Muscle layer of duodenum (tissue), 2 donors: Measurements from ENCODE around the gene PORCN.

ENCODE experiments used
- H3K27ac ChIP-seq: one replicate; pipeline ENCODE4 v1.7.0; 2013; ENCODE audit warnings: mild to moderate bottlenecking, low read length
- H3K27me3 ChIP-seq: one replicate; pipeline ENCODE4 v1.7.0; 2013; ENCODE audit warnings: low read depth, mild to moderate bottlenecking, control low read depth, low read length
- H3K36me3 ChIP-seq, 2 donors: one replicate each; pipeline ENCODE4 v1.7.0; 2013; ENCODE audit warnings: low read length in 2 of 2, control low read depth in 1 of 2, mild to moderate bottlenecking in 1 of 2; ENCODE audit not compliant: insufficient read depth in 2 of 2, control insufficient read depth in 1 of 2
- H3K4me1 ChIP-seq, 2 donors: one replicate each; pipeline ENCODE4 v1.7.0; 2013; ENCODE audit warnings: low read length in 2 of 2, mild to moderate bottlenecking in 2 of 2, control low read depth in 1 of 2, moderate library complexity in 1 of 2; ENCODE audit not compliant: insufficient read depth in 2 of 2, control insufficient read depth in 1 of 2
- H3K4me3 ChIP-seq, 2 donors: one replicate each; pipeline ENCODE4 v1.7.0; 2013; ENCODE audit warnings: low read length in 2 of 2, low read depth in 1 of 2, mild to moderate bottlenecking in 1 of 2
- H3K9me3 ChIP-seq, 2 donors: one replicate each; pipeline ENCODE4 v1.7.0; 2013; ENCODE audit warnings: low read length in 2 of 2, control low read depth in 1 of 2, mild to moderate bottlenecking in 1 of 2; ENCODE audit not compliant: control insufficient read depth in 1 of 2
- donor health status: healthy.

PORCN gene

DNA sequence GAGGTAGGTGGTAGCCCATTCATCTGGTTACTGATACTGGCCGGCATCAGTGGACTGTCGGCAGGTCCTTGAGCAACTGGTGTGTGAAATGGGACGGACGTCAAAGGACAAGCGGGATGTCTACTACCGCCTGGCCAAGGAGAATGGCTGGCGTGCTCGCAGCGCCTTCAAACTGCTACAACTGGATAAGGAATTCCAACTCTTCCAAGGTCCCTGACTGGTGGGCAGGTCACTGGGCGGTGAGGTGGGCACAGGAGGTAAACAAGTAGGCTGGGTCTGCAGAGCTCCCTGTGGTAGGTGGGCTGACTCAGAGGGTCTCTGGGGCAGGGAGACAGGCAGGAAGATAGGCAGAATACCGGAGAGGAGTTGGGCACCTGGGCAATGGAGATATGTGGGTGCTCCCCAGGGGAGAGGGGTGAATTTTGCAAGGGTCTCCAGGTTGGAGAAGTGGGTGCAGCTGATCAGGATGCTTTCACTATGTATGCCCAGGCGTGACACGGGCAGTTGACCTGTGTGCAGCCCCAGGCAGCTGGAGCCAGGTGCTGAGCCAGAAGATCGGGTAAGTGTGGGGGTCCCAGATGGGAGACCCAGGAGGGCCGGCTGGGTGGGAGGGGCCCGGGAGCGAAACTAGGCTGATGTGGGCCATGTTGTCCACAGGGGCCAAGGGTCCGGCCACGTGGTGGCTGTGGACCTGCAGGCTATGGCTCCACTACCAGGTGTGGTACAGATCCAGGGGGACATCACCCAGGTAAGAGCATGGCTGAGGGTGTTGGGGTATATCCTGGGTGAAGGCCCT is 30.6 kb upstream of the PORCN start:
- no peak overlapping the region for H3K27ac ChIP-seq
- no peak overlapping the region for H3K4me3 ChIP-seq
- H3K27me3 ChIP-seq, result no peaks in the 10 kb centered on the region
- no peaks in the 10 kb centered on the region for H3K9me3 ChIP-seq
- peaks cover 0 to 17% of the 10 kb centered on the region in 2 donors for H3K36me3 ChIP-seq
- H3K4me1 ChIP-seq, result peaks cover 0 to 5% of the 10 kb centered on the region in 2 donors

DNA sequence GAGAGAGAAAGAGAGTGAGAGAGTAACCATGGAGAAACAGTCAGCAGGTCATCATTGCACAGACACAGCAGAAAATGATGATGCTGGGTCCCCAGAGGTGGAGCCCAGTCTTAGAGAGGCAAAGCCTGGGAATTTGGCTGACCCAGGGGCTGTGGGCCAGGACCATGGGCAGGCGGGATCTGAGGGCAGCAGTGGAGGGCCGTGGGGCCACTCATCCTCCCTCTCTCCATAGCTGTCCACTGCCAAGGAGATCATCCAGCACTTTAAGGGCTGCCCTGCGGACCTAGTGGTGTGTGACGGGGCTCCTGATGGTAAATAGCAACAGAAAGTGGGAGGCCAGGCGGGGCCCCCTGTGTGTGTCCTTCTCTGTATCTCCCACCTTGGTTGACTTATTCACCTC is 30.0 kb upstream of the PORCN start:
- H3K36me3 ChIP-seq, result peaks cover 0 to 18% of the 10 kb centered on the region in 2 donors
- H3K4me1 ChIP-seq, result peaks cover 0 to 5% of the 10 kb centered on the region in 2 donors

DNA sequence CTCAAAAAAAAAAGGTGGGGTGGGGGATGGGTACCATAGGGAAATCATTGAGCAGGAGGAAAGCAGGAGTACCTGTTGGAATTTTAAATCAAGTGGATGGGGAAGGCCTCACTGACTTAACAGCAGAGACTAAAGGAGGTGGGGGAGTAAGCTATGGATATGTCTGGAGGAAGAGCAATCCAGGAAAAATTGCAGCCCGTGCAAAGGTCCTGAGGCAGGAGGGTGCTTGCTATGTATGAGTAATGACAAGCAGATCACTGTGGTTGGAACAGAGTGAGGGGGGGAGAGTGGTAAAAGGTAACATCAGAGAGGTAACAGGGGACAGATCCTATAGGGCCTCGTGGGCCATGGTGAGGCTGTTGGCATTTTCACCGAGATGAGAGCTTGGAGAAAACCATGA is 28.6 kb upstream of the PORCN start:
- Histone ChIP-seq H3K4me1 (peaks cover 0 to 5% of the 10 kb centered on the region in 2 donors), H3K27ac (no peak overlapping the region), H3K36me3 (peaks cover 0 to 21% of the 10 kb centered on the region in 2 donors), H3K9me3 (no peaks in the 10 kb centered on the region), H3K27me3 (no peaks in the 10 kb centered on the region), H3K4me3 (no peak overlapping the region)

More for the DNA sequence above, 30.0 kb upstream of the PORCN start:
- H3K27ac ChIP-seq, result no peak overlapping the region
- no peak overlapping the region for H3K4me3 ChIP-seq
- H3K9me3 ChIP-seq, result no peaks in the 10 kb centered on the region
- H3K27me3 ChIP-seq, result no peaks in the 10 kb centered on the region

DNA sequence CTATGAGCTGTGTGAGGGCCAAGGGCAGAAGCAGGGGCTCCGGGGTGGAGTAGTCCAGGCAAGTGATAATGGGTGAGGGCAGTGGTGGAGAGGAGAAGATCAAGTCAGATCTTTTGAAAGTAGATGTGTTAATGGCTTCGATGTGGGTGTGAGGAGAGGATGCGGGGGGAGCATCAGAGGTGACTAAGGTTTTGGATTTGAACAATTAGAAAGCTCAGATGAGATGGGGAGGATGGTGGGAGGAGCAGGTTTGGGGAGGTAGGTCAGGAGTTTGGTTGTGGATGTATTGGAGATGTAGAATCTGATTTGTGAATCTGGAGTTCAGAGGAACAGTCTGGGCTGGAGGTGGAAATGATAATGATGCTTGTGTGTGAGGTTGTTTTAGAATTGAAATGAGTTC is 28.2 kb upstream of the PORCN start:
- peaks cover 0 to 21% of the 10 kb centered on the region in 2 donors for H3K36me3 ChIP-seq
- H3K27ac ChIP-seq, result no peak overlapping the region
- peaks cover 0 to 5% of the 10 kb centered on the region in 2 donors for H3K4me1 ChIP-seq
- no peaks in the 10 kb centered on the region for H3K9me3 ChIP-seq
- no peak overlapping the region for H3K4me3 ChIP-seq
- H3K27me3 ChIP-seq, result no peaks in the 10 kb centered on the region

- no peaks in the 10 kb centered on the region for H3K27me3 ChIP-seq
- peaks cover 0 to 24% of the 10 kb centered on the region in 2 donors for H3K36me3 ChIP-seq
- H3K27ac ChIP-seq, result no peak overlapping the region
- no peak overlapping the region for H3K4me3 ChIP-seq
- no peaks in the 10 kb centered on the region for H3K4me1 ChIP-seq
- no peaks in the 10 kb centered on the region for H3K9me3 ChIP-seq
Measured at GRCh38 chrX:48482526-48482925, 26.3 kb upstream of the PORCN start.

DNA sequence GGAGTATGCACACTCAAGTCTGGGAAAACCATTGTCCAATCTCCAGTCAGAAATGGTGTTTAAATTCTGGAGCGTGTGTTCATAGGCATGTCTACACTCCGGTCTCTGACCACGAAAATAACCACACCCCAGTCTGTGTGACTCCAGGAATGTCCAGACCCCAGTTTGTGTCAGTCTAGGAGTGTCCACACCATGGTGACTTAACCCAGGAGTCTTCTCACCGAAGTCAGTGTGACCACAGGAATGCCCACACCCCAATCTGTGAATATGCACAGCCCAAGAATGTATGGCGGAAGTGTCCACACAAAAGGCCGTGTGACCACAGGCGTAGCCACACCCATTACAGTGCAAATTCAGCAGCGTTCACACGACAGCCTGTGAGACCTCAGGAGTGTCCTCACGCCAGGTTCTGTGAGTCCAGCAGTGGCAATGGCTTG is 21.4 kb upstream of the PORCN start:
- no peak overlapping the region for H3K4me3 ChIP-seq
- no peaks in the 10 kb centered on the region for H3K27me3 ChIP-seq
- H3K4me1 ChIP-seq, result no peaks in the 10 kb centered on the region
- peaks cover 0 to 9% of the 10 kb centered on the region in 2 donors for H3K36me3 ChIP-seq
- no peaks in the 10 kb centered on the region for H3K9me3 ChIP-seq
- no peak overlapping the region for H3K27ac ChIP-seq

- Histone ChIP-seq H3K36me3 (peaks cover 0 to 7% of the 10 kb centered on the region in 2 donors), H3K27ac (no peak overlapping the region), H3K4me3 (no peak overlapping the region), H3K4me1 (no peaks in the 10 kb centered on the region), H3K9me3 (no peaks in the 10 kb centered on the region), H3K27me3 (no peaks in the 10 kb centered on the region)
Measured at GRCh38 chrX:48488034-48488433, 20.8 kb upstream of the PORCN start.

- Histone ChIP-seq H3K27ac (no peak overlapping the region), H3K36me3 (peaks cover 0 to 3% of the 10 kb centered on the region in 2 donors), H3K4me1 (no peaks in the 10 kb centered on the region), H3K27me3 (no peaks in the 10 kb centered on the region), H3K9me3 (no peaks in the 10 kb centered on the region), H3K4me3 (no peak overlapping the region)
Measured at GRCh38 chrX:48489296-48489695, 19.5 kb upstream of the PORCN start.

DNA sequence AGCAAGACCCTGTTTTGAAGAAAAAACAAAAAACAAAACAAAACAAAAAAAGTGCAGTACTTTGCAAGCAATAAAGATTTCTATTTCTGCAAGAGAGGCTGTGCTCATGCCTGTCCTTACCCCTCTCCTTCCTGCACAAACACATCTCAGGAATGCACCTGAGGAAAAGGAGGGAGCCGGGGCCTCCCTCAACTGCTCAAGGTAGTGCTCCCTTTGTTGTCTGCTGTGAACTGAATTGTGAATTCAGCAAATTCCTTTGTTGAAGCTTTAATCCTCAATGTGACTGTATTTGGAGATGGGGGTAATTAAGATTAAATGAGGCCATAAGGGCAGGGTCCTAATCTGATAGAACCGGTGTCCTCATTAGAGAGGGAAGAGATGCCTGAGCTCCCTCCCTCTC is 18.9 kb upstream of the PORCN start:
- Histone ChIP-seq H3K27ac (no peak overlapping the region), H3K4me1 (no peaks in the 10 kb centered on the region), H3K27me3 (no peaks in the 10 kb centered on the region)

DNA sequence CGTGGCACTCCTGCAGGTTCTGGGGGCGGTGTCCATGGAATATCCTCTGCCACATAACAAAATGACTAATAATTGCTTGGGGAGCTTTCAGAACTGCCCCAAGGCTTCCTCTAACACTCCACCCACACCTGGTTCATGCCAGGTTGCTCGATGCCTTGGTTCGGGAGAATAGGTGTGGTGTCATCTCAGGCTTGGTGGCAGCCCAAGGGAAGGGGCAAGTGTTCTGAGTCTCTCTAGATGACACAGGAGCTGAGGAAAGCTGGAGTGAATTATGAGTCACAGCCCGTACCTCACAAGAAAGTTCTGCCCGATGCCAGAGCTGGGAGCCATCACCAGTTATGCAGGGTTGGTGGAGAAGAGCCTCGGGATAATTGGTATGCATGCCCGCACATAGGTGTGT is 18.1 kb upstream of the PORCN start:
- peaks cover 0 to 3% of the 10 kb centered on the region in 2 donors for H3K36me3 ChIP-seq
- no peaks in the 10 kb centered on the region for H3K27me3 ChIP-seq
- H3K9me3 ChIP-seq, result no peaks in the 10 kb centered on the region
- no peak overlapping the region for H3K27ac ChIP-seq
- no peak overlapping the region for H3K4me3 ChIP-seq
- no peaks in the 10 kb centered on the region for H3K4me1 ChIP-seq

More for the DNA sequence above, 18.9 kb upstream of the PORCN start:
- no peak overlapping the region for H3K4me3 ChIP-seq
- H3K9me3 ChIP-seq, result no peaks in the 10 kb centered on the region
- H3K36me3 ChIP-seq, result peaks cover 0 to 3% of the 10 kb centered on the region in 2 donors

DNA sequence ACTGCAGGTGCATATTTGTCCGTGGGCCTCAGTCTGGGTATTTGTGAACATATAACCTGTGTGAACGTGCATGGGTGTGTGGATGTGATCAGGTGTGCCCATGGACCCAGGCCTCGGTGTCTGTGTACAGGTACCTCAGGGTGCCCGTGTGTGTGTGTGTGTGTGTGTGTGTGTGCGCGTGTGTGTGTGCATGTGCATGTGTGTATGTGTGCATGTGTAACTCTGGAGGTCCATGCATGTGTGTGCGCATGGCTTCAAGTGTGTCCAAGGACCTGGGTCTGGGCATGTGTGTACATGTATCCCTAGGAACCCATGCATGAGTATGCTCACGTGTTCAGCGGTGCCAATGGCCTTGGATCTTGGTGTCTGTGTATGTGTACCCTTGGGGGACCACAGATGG is 17.0 kb upstream of the PORCN start:
- Histone ChIP-seq H3K9me3 (no peaks in the 10 kb centered on the region), H3K4me1 (no peaks in the 10 kb centered on the region), H3K4me3 (no peak overlapping the region), H3K27me3 (no peaks in the 10 kb centered on the region), H3K36me3 (peaks cover 0 to 3% of the 10 kb centered on the region in 2 donors), H3K27ac (no peak overlapping the region)
